Heart right ventricle (tissue), 16 donors: ENCODE data around the gene BMPER. TPM values are rescaled to one million over a fixed set of nuclear protein-coding genes. Genes with fewer than 3 reads are reported as not detected.
A peak's percentile ranks its signal among the peaks of the same experiment; 100 is the strongest.

Source experiments
- ATAC-seq, 8 donors: fragments of 200-7000 bp; cut with Tn5 transposase; one replicate each; pipeline ENCODE4 v1.9.1; 2020; ENCODE audit warnings: mild to moderate bottlenecking in 8 of 8, moderate library complexity in 8 of 8, moderate number of reproducible peaks in 1 of 8
- DNase-seq, 2 donors: peaks; one replicate each; pipeline ENCODE4 v3.0.0-alpha.2; 2020
- H3K27ac ChIP-seq, 10 donors: fragments of 200-600 bp; sonication (generic) in 2 of 10; one replicate each; pipeline versions ENCODE4 v1.5.0 to v1.8.0; 2020 to 2022; ENCODE audit warnings: mild to moderate bottlenecking in 3 of 10
- H3K27me3 ChIP-seq, 7 donors: fragments of 200-600 bp; one replicate each; pipeline ENCODE4 v1.8.0; 2021 to 2022; ENCODE audit warnings: mild to moderate bottlenecking in 2 of 7
- H3K36me3 ChIP-seq, 9 donors: fragments of 200-600 bp; sonication (generic) in 1 of 9; one replicate each; pipeline versions ENCODE4 v1.5.0 to v1.8.0; 2020 to 2022; ENCODE audit warnings: mild to moderate bottlenecking in 2 of 9
- H3K4me1 ChIP-seq, 9 donors: fragments of 200-600 bp; sonication (generic) in 1 of 9; one replicate each; pipeline versions ENCODE4 v1.5.0 to v1.8.0; 2020 to 2022; ENCODE audit warnings: mild to moderate bottlenecking in 4 of 9
- H3K4me3 ChIP-seq, 10 donors: fragments of 200-600 bp; sonication (generic) in 2 of 10; one replicate each; pipeline versions ENCODE4 v1.5.0 to v1.8.0; 2020 to 2022; ENCODE audit warnings: mild to moderate bottlenecking in 7 of 10, moderate library complexity in 2 of 10
- H3K9me3 ChIP-seq, 11 donors: fragments of 200-600 bp in 10 of 11; sonication (generic) in 2 of 11; one replicate each; pipeline versions ENCODE4 v1.5.0 to v1.8.0; 2013 to 2022; ENCODE audit warnings: mild to moderate bottlenecking in 2 of 11, control low read depth in 1 of 11, moderate library complexity in 1 of 11
- WGBS, 2 donors: extraction: QIAGEN DNeasy Blood & Tissue Kit; methylation state at CpG; one replicate each; pipeline ENCODE4 v1.1.7; 2013; ENCODE audit warnings: inconsistent platforms in 1 of 2; 5-methylcytosine and 5-hydroxymethylcytosine counted together
- intact Hi-C, 10 donors: fragments of 100-400 bp; cut with DNase I; formaldehyde crosslinking; loops; one replicate each; pipeline versions ENCODE4 v1.11.1 to v1.14.2; 2022
- polyA plus RNA-seq, 2 donors: library from polyadenylated mRNA; stranded (reverse); fragments of 200-250 nt; gene quantifications; one replicate each; pipeline ENCODE4 v1.2.3, GENCODE V29; 2013
- total RNA-seq, 10 donors: library from RNA; stranded (reverse); fragmentation: NEBNext Ultra II Directional in 3 of 10; extraction: Animal tissue kit (Norgen Biotek cat#: 25700) in 3 of 10; gene quantifications; one replicate each; pipeline versions ENCODE4 v1.2.1 to v1.2.4, GENCODE V29; 2021 to 2023
- TF ChIP-seq, protein P1 (sequence below), 9 donors: fragments of 200-600 bp; sonication (generic) in 2 of 9; IDR thresholded peaks; one replicate each; pipeline versions ENCODE4 v1.5.0 to v1.8.0; 2021 to 2022; ENCODE audit warnings: antibody characterized with exemption in 9 of 9, mild to moderate bottlenecking in 5 of 9, moderate library complexity in 1 of 9
- donor health status: Arrhythmogenic right ventricular cardiomyopathy.
- donor health status: ischemic (EF 13 %, LVEDD 7.1; RV severe dilation, severe dysfunction).
- donor health status: healthy with polysubstance abuse.
- donor health status: DM: no; HTN: yes; CAD: no.
- donor health status: DM: no; HTN: no; CAD: no.
- donor health status: ischemic (EF 25% LVEDD 6.9; RV normal size, moderate dysfunction).
- donor health status: ischemic (EF 25% LVEDD 5.7; RV mildly dilated, moderate dysfunction).
- donor health status: healthy.
- donor health status: DM: yes; HTN: yes; CAD: no.
- donor health status: Ischemic cardiomyopathy.
- donor health status: ischemic (EF 35%, LVEDD 5.7; RV mildly dilated, moderate dysfunction).
- donor health status: nonischemic (EF 11% LVEDD 7.7; RV severe dilation, severe dysfunction).
- donor health status: DM: yes; HTN: yes; CAD: no.
- donor health status: PGD.
- donor health status: ischemic (EF 29% LVEDD 5.4; RV normal size, mild dysfunction).
- donor health status: nonischemic (EF 23%, LVEDD 6.1; RV moderate dilation, normal function).

Gene BMPER
- total and polyA plus RNA-seq, 12 donors = 0.70 to 3.9 (median 1.5) TPM

GRCh38 chr7:33901199-33901598 lies 4.1 kb upstream of the BMPER start:
- H3K4me1 ChIP-seq = peaks cover 0 to 20% (median 8%) of the 10 kb centered on the region in 9 donors
- H3K36me3 ChIP-seq = no peaks in the 10 kb centered on the region
- DNase-seq (no peak), ATAC-seq (no peak)
- H3K27ac ChIP-seq = no peak overlapping the region
- TF ChIP-seq, protein P1, sequence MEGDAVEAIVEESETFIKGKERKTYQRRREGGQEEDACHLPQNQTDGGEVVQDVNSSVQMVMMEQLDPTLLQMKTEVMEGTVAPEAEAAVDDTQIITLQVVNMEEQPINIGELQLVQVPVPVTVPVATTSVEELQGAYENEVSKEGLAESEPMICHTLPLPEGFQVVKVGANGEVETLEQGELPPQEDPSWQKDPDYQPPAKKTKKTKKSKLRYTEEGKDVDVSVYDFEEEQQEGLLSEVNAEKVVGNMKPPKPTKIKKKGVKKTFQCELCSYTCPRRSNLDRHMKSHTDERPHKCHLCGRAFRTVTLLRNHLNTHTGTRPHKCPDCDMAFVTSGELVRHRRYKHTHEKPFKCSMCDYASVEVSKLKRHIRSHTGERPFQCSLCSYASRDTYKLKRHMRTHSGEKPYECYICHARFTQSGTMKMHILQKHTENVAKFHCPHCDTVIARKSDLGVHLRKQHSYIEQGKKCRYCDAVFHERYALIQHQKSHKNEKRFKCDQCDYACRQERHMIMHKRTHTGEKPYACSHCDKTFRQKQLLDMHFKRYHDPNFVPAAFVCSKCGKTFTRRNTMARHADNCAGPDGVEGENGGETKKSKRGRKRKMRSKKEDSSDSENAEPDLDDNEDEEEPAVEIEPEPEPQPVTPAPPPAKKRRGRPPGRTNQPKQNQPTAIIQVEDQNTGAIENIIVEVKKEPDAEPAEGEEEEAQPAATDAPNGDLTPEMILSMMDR (IDR thresholded peaks at IDR 0.05) = no peak
- H3K4me3 ChIP-seq = no peak overlapping the region
- WGBS, 2 donors = 95 to 98% methylated on average over 4 of the region's 4 CpGs
- peaks cover under 1 to 82% (median 51%) of the 10 kb centered on the region in 7 donors for H3K27me3 ChIP-seq
- no peaks in the 10 kb centered on the region for H3K9me3 ChIP-seq
- intact Hi-C loops = loop anchor here in 2 of 10 donors (5.0 kb wide), 2 partner anchors 139 to 184 kb away; no protein-coding TSS in a partner anchor

DNA sequence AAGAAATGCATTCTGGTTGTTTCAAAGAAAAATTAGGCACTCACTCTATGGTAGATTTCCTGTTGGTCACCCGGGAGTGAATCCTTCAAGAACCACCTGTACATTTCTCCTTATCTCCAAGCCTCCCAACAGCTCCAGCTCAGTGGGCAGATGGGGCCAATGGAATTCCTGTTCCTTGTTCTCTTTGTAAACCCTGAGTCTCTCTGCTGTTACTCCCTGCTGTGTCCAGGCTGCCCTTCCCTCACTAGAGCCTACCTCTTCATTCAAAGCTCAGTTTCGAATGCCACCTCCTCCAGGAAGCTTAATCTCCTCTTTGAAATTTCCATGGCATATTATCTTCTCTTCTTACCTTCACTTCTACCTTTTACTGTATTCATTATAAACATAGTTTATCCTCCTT lies 3.5 kb upstream of the BMPER start:
- TF ChIP-seq, protein P1 (IDR thresholded peaks at IDR 0.05) = no peak
- DNase-seq (no peak), ATAC-seq (no peak)
- no peaks in the 10 kb centered on the region for H3K36me3 ChIP-seq
- intact Hi-C loops = loop anchor here in 2 of 10 donors (5.0 kb wide), 2 partner anchors 140 to 185 kb away; no protein-coding TSS in a partner anchor
- H3K9me3 ChIP-seq = no peaks in the 10 kb centered on the region
- peaks cover 4 to 89% (median 57%) of the 10 kb centered on the region in 7 donors for H3K27me3 ChIP-seq
- 50 to 59% methylated on average over 2 of the region's 2 CpGs for WGBS, 2 donors
- no peak overlapping the region for H3K27ac ChIP-seq
- H3K4me3 ChIP-seq = no peak overlapping the region
- H3K4me1 ChIP-seq = peaks cover 0 to 20% (median 8%) of the 10 kb centered on the region in 9 donors

- ATAC-seq (no peak), DNase-seq (no peak)
- intact Hi-C loops = loop anchor here in 2 of 10 donors (5.0 kb wide), 2 partner anchors 140 to 185 kb away; no protein-coding TSS in a partner anchor
- peaks cover 0 to 20% (median 8%) of the 10 kb centered on the region in 9 donors for H3K4me1 ChIP-seq
- no peaks in the 10 kb centered on the region for H3K36me3 ChIP-seq
- 82 to 87% methylated on average over 4 of the region's 4 CpGs for WGBS, 2 donors
- TF ChIP-seq, protein P1 (IDR thresholded peaks at IDR 0.05) = no peak
- no peaks in the 10 kb centered on the region for H3K9me3 ChIP-seq
- no peak overlapping the region for H3K27ac ChIP-seq
- H3K27me3 ChIP-seq = peaks cover 4 to 90% (median 62%) of the 10 kb centered on the region in 7 donors
- H3K4me3 ChIP-seq = no peak overlapping the region
These were observed 2.6 kb upstream of the BMPER start for GRCh38 chr7:33902746-33903145.

DNA sequence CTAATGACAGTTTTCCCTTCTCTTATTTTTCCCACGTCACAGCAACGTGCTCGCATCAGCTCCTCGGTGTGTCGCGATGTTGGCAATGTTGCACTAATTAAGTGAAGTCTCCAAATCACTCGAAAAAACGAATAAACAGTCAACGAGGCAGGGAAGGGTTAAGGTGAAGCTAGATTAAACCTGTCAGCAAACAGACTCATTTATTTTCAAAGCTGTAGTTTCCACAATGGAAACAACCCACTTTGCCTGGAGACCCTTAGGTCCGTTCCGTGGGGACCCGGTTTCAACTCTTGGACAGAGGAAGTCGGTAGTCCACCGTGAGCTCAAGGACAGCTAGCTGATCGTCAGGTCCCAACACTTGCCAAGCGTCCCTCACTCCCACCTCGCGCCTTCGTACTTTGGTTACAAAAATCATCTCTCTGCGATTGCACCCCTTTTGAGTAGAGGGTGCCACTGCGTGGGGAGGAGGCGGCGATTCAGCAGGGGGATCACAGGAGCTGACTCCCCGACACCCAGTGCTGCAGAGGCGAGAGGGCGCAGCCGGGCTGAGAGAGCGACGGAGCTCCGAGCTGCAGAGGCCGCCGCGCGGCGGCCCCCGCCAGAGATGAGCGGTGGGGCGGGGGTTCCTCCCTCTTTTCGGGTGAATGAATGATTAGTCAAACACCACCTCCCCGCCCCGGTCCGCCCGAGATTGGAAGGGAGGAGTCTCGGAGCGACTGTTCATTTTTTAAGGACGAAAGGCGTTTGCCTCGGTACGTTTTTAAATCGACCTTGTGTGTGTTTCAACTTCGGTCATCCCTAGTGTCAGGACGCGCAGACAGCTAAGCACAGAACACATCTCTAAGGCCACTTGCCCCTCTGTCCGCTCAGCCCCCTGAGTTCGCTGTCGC lies 1.3 kb upstream of the BMPER start:
- TF ChIP-seq, protein P1 (IDR thresholded peaks at IDR 0.05) = no peak
- peak; percentile 61 to 88 (median 82) for ATAC-seq
- Histone ChIP-seq H3K36me3 (no peaks in the 10 kb centered on the region), H3K27ac (peak overlapping the region in 8 of 10 donors; percentile 5 to 73 (median 46)), H3K27me3 (peaks cover 4 to 93% (median 55%) of the 10 kb centered on the region in 7 donors), H3K9me3 (no peaks in the 10 kb centered on the region), H3K4me3 (peak overlapping the region; percentile 47 to 74 (median 64)), H3K4me1 (peaks cover 0 to 20% (median 8%) of the 10 kb centered on the region in 9 donors)
- 3% methylated on average over 56 of the region's 56 CpGs for WGBS, 2 donors
- DNase-seq = peak; percentile 35 to 40
- intact Hi-C loops = loop anchor here in 2 of 10 donors (5.0 kb wide), 2 partner anchors 142 to 187 kb away; no protein-coding TSS in a partner anchor
